Mammary microvascular endothelial cell (primary cell): Measurements from ENCODE around the gene TBL1Y. TPM values are rescaled to one million over a fixed set of nuclear protein-coding genes. Genes with fewer than 3 reads are reported as not detected.

Experiments
- total RNA-seq: library from RNA; depleted of rRNA; stranded (reverse); fragments of >200 nt; gene quantifications from 2 replicates; pipeline ENCODE4 v1.2.3, GENCODE V29; 2015

TBL1Y gene
- total RNA-seq, result not detected in 2 replicates

GRCh38 chrY:6910372-6911252, at the start of gene TBL1Y:
TBL1Y (plus strand) TSS chrY:6910697; CDS start chrY:7025085, 114,388 bp downstream.

GRCh38 chrY:6911253-6911881, 870 bp downstream of the TBL1Y start, which contains the start of gene AMELY:
AMELY (minus strand) TSS chrY:6911752; CDS start chrY:6872608, 39,144 bp downstream.

Other genes with a start within 250 kb of the TBL1Y start
- gene AMELY, start 1.1 kb downstream of the TBL1Y start, total RNA-seq, result not detected in 2 replicates